ENCODE data around the gene CHD5.
A peak's percentile ranks its signal among the peaks of the same experiment; 100 is the strongest.

Gene CHD5

DNA sequence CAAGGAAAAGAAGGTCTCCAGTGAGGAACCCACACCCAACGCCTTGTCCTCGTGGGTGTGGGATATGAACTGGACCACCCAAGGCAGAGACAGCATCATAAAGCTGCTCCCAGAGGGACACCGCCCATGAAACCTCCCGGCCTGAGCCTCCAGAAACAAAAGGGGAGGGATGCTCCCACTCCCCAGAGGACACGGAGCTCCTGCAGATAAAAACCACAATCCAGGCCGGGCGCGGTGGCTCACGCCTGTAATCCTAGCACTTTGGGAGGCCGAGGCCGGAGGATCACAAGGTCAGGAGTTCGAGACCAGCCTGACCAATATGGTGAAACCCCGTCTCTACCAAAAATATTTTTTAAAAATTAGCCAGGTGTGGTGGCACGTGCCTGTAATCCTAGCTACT is 66.4 kb downstream of the CHD5 start:
- no peak for DNase-seq (ENCODE audit: low read depth in 2 of 2)

DNA sequence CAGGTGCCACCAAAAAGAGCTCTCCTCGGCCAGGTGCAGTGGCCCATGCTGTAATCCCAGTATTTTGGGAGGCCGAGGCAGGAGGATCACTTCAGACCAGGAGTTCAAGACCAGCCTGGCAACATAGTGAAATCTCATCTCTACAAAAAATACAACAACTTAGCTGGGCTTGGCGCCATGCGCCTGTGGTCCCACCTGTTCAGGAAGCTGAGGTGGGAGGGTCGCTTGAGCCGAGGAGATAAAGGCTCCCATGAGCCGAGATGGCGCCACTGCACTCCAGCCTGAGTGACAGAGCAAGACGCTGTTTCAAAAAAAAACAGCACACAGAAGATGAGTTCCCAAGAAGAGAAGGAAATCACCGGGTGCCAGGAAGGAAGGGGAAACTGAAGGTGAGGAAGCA is 67.0 kb downstream of the CHD5 start:
- no peak for DNase-seq (ENCODE audit: low read depth in 2 of 2)

DNA sequence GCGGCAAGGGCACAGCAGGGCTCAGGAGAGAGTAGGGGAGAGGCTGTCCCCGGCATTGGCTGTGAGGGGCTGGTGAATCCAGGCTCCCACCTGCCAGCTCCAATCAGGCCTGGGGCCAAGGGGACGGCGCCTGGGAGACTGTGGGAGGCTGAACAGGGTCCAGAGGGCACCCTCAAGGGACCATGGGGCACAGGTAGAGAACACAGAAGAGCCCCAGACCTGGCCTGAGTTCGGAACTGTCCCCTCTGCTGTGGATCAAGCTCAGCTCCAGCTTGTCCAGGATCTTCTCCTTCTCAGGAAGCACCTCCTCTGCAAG is 67.5 kb downstream of the CHD5 start:
- DNase-seq (ENCODE audit: low read depth in 2 of 2): no peak

DNA sequence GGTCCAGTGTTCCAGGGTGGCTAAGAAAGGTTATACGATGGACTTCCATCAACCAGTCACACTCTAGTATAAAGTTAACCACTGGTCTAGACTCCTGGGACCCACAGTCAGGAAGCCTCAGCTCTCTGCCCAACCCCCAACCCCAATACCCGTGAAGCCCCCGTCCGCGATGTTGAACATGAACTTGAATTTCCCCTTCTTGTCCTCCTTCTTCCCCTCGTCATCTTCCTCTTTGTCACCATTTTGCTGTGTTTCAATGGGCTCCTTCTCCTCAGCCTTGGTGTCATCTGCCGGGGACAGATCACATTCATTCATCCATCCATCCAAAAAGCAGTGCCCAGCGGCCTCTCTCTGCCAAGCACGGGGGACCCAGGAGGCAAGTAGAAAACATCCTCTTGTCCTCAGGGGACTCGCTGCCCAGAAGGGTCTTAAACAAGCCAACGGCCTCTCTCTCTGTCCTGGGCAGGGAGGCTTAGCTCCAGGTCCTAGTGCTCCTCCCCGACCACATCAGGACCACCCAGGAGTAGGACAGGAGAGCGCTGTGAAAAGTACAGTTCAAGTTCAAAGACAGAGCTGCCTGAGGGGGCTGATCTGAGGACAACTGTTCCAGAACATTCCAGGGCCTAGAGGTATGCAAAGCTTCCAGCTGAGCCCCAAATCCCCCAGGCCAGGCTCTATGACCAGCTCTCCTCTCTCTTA is 68.0 kb downstream of the CHD5 start:
- no peak for DNase-seq (ENCODE audit: low read depth in 2 of 2)

DNA sequence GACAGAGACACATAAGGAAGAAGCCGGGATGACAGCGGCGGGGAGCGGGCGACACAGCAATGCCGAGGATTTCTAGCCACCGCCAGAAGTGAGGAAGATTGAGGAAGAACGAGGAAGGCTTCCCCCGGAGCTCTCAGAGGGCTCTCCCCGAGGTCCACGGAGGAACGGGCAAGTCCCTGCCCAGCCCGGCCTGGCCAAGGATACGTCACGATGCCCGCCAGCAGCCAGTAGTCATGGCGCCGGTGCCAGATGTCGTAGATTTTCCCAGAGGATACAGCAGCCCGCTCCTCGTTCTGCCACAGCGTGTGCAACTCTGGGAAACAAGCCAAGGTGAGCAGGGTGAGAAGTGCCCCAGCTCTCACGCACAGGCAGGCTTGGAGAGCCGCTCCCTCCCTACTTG is 68.5 kb downstream of the CHD5 start:
- no peak for DNase-seq (ENCODE audit: low read depth in 2 of 2)

DNA sequence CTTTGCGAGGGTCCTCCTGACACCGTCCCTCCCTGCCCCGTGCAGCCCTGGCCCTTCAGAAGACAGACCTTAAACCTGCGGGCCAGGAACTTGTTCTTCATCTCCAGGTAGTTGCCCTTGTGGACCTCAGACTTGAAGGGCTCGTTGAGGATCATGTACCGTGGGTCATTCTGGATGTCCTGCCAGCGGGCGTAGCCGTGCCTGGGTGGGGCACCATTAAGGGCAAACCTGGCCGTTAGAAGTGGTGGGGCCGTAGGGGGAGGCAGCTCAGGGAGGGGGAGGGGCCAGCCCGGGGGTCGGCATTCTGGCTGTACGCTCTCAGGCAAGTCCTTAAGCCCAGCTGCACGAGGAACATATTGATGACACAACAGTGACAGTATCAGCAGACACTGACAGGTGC is 69.8 kb downstream of the CHD5 start:
- no peak for DNase-seq (ENCODE audit: low read depth in 2 of 2)

DNA sequence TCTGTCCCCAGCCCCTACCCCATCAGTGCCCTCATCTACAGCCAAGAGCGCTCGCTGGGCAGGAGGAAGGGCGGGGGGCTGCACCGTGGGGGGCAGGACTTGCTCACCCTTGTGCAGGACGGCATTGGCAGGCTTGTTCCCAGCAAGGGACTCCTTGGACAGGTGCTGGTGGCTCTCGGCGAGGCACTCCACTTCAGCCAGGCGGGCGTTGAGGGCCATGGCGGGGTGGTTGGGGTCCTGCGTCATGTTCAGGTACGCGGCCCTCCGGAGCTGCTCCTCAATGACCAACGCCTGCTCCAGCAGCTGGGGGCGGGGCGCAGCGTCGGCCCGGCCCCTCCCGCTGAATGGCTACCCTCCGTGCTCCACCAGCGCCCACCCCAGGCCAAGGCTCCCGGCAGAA is 70.4 kb downstream of the CHD5 start:
- no peak for DNase-seq (ENCODE audit: low read depth in 2 of 2)

DNA sequence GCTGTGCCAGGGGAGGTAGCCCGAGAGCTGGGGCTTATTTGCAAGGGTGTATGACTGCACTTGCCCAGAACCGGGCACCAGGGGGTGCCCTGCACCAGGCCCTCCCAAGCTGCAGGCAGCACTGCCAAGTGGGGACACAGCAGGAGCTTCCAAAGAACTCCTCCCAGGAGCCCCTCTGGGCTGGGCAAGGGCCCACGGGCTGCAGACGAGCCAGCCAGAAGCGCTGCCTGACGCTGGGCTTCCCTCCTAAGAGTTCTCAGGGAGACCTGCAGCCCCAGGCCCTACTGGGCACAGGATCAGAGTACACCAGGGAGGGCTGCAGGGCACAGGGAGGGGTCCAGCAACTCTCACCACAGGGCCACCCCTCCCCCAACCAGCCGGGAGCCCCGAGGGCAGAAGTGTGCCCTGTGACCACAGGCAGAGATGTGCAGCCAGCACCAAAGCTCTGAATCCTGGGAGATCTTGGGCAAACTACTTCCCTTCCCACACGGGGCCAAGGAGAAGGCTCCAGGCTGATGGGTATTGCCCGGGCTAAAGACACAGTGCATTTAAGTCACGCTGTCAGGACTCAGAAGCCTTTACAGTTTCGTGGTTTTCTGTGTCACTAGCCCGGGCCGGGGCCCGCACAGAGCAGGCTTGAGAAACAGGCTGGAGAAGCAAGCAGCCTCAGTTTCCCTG is 71.0 kb downstream of the CHD5 start:
- DNase-seq (ENCODE audit: low read depth in 2 of 2): peak in 1 of 2 donors; percentile 11

DNA sequence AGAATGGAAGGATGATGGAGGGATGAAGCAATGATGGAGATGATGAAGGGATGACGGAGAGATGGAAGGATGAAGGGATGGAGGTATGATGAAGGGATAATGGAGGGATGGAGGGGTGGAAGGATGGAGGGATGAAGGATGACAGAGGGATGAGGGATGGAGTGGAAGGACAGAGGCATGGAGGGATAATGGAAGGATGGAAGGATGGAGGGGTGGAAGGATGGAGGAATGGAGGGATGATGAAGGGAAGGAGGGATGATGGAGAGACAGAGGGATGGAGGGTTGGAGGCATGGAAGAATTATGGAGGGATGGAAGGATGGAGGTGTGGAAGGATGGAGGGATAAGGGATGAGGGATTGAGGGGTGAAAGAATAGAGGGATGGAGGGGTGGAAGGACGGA is 71.6 kb downstream of the CHD5 start:
- no peak for DNase-seq (ENCODE audit: low read depth in 2 of 2)

DNA sequence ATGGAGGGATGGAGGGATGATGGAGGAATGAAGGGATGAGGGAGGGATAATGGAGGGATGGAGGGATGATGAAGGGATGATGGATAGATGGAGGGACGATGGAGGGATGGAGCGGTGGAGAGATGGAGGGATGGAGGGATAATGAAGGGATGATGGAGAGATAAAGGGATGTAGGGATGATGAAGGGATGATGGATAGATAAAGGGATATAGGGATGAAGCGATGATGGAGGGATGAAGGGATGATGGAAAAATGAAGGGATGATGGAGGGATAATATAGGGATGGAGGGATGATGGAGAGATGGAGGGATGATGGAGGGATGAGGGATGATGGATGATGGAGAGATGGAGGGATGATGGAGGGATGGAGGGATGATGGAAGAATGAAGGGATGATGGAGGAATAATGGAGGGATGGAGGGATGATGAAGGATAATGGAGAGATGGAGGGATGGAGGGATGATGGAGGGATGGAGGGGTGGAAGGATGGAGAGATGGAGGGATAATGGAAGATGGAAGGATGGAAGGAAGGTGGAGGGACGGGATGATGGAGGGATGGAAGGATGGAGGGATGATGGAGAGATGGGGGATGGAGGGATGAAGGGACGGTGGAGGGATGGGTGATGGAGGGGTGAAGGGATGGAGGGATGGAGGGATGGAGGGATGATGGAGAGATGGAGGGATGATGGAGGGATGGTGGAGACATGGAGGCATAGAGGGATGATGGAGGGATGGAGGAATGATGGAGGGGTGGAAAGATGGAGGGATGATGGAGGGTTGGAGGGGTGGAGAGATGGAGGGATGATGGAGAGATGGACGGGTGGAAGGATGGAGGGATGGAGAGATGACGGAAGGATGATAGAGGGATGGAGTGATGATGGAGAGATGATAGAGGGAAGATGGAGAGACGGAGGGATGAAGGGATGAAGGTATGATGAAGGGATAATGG is 72.4 kb downstream of the CHD5 start:
- DNase-seq (ENCODE audit: low read depth in 2 of 2): no peak

DNA sequence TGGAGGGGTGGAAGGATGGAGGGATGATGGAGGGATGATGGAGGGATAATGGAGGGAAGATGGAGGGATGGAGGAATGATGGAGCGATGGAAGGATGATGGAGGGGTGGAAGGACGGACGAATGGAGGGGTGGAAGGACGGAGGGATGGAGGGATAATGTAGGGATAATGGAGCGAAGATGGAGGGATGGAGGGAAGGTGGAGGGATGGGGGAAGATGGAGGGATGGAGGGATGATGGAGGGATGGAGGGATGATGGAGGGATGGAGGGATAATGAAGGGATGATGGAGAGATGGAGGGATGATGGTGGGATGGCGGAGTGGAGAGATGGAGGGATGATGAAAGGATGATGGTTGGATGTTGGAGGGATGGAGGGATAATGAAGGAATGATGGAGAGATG is 73.1 kb downstream of the CHD5 start:
- no peak for DNase-seq (ENCODE audit: low read depth in 2 of 2)

DNA sequence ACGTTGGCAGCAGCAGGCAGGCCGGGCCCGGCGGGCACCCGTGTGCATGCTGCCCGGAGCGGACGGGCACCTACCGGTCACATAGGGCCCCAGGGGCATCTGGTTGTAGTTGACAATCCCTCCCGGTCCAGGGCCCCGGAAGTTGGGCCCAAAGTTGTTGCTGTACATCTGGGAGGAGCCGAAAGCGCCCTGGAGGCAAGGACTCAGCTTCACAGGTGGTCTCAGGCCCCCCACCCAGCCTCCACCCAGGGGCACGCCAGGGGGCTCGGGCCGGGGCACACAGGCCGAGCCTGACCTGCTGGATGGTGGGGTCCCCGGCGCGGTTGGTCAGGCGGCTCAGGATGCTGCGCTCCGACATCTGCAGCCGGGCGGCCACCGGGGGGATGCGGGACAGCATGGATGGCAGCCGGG is 73.8 kb downstream of the CHD5 start:
- no peak for DNase-seq (ENCODE audit: low read depth in 2 of 2)

DNA sequence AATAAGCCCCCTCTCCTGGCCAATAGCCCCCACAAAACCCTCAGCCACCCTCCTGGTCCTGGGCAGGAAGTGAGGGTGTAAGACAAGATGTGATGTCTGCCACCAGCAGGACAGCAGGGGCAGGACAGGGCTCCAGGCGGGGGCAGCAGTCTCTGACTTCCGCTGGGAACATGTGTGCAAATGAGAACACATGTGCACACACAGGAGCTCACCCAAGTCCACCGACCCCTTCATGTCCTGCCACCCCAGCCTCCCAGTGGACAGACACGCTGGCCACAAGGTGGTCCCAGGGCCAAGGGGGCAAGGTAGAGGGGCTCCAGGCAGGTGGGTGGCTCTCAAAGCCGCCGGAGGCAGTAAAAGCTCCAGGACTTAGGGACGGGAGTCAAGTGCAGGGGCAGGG is 74.4 kb downstream of the CHD5 start:
- no peak for DNase-seq (ENCODE audit: low read depth in 2 of 2)

DNA sequence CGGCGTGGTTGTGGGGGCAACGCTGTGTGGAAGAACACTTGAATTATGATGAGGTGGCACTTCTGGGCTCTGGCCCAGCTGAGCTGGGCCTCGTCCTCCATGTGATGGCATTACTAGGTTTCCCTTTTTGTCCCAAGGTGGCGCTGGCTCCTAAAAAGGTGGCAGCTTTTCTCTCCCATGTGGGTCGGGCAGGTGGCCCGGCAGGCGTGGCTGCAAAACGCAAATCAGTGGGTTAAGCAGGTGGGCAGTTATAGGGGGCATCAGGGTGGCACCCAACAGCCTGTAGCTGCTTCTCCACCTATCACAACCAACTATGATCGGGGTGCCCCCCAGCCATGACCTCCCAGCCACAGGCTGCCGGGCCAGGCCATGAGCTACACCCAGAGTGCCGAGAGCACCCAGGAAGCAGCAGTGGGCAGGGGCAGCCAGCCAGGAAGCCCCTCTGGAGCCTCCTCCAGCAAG is 74.9 kb downstream of the CHD5 start:
- no peak for DNase-seq (ENCODE audit: low read depth in 2 of 2)

DNA sequence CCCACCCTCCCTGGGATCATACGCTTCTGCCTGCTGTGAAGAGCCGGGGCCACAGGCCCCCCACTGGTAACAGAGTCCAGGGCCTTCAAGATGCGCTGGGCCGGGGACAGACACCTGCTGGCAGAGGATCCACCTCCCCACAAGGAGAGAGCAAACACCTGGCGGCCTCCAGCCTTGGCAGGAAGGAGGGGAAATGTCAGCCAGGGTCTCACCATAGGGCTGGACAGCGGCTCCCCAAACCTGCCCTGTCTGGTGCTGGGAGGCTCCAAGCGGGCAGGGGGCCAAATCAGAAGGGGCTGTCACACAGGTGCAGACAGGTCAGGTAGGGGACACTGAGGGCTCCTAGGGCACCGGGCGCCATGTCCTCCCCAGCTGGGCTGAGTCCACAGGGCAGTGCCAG is 75.5 kb downstream of the CHD5 start:
- DNase-seq (ENCODE audit: low read depth in 2 of 2): no peak

DNA sequence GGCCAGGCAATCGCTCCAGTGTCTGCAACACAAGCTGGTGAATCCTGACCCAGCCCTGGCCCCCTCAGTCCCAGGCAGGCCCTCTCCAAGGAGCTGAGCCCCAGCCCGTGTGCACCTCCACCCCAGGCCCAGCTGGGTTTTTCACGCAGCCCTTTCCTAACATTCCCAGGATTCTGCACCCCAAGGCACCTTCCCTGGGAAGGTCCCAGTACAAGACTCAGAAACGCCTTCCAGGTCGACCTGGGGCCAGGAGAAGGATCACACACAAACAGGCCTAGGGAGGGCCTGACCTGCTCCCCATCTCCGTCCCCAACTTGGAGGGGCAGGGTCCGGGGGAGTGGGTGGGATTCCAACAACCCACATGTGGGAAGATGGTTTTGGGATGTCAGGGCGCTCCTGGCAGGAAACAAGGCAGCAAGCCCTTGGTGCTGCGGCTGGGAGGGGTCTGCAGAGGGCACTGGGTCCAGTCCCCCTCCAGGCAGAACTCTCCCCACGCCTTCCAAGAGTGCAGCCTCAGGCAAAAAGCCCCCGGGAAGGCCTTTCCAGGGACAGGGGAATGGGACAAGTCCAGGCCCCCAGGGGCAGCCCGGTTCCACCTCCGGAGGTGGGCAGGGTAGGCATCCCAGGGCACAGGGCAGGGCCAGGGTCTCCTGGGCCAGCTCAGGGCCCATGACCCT is 76.1 kb downstream of the CHD5 start:
- no peak for DNase-seq (ENCODE audit: low read depth in 2 of 2)

DNA sequence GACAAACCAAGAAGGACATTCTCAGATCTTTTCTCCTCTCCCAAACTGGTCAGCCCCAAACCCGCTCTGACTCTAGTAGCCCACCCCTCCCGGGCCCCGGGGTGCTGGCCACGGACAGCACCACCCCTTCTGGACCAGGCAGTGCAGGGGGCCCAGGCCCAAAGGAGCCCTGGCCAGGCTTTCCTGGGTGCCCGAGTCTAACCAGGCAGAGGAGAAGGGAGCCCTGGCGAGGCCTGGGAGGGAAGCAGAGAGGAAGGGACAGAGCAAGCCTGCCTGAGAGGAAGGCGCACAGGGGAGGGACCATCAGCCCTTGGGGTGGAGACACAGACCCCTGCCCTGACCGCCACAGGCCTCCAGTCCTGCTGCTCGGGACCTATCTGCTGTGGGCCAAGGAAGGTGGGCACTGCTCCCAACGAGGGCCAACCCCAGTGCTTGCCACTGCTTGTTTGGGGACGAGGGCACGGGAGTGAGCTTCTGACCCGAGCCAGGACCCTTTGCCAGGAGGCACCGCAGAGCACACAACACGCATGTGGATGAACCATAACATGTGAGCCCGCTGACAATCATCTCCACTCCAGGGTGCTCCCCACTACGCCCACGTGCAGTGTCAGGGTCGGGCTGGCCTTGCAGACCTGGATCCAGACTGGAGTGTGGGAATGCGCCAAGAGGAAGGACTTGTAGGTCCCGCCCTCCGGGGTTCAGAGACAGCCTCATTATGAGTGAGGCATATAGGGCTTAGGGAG is 76.8 kb downstream of the CHD5 start:
- DNase-seq (ENCODE audit: low read depth in 2 of 2): no peak

DNA sequence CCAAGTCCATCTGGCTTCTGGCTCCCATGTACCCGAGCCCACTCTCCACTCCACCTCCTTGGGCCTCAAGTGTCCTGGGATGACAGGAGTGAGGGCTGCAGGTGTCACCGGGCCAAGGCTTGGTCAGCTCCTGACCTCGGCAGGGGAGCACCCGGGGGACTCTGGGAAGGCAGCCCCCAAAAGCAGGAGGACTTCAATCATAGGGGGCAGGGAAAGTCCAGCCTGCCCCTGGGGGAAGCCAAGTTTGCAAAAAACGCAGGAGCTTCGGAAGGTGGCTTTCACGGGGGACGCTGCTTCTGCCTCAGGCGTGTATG is 77.6 kb downstream of the CHD5 start:
- no peak for DNase-seq (ENCODE audit: low read depth in 2 of 2)

DNA sequence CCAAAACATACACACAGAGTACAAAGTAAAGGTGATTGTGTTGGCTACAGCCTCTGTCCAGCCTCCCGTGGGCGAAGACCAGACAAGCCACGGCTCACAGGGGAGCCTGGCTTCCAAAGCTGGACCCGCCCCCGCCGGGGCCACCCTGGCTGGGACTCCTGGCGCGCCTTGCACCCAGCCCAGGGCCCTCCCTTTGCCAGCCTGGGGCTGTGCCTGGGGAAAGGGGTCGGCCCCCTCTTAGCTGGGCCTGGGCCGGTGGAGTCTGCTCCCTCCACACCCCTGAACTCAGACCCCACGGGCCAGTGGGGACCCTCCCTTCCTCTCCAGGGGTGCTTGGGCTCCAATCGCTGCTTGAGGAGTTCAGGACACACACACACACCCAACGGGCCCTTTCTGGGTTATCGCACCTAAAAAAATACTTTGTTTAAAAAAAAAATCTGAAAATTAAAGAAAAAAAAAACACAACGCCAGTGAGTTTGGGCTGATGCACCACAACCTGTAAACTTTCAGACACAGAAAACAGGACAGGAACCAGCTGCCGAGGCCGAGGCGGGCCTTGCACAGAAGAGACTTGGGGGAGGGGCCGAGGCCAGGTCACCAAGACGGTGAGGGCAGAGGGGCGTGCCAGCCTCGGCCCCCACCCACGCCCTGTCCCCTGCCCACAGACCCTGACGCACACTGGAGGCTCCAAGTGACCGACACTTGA is 78.1 kb downstream of the CHD5 start:
- DNase-seq (ENCODE audit: low read depth in 2 of 2): no peak

DNA sequence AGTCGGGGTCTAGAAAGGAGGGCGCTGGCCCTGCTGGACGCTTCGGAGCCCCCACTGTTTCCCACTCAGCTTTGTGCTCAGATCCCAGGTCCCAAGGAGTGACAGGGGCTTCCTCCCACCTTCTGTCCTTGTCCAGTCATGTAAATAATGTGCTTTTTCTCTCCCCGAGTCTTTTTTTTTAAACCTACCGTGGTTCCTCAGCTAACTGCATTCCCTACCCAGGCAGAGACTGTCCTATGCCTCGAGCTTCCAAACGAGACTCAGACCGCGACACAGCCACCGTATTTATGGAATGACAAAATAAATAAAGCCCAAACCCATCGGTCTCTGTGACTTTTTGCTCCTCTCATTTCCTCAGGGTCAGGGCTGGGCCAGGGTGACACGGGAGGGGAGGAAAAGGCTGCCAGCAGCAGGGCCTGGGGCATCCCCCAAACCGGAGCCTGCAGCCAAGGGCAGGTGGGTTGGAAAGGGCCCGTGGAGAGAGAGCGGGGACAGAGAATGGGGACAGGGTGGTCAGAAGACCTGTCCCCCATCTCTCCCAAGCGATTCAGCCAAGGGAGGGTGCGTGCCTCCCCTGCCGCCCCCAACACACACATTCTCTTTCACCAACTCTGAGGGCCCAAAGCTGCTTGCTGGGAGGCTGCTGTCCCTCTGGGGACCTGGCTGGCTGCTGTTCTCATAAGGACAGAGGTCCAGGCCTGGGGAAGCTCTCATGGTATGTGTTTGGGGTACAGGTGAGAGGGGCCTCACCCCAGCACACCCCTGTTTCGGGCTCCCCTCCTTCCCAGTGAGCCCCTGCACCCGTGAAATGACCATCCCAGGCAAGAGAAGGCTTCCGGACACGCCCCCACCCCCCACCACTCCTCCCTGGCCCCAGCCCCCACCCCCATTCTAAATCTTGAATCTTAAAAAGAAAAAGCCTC is 79.0 kb downstream of the CHD5 start:
- no peak for DNase-seq (ENCODE audit: low read depth in 2 of 2)
